Measurements from ENCODE around the gene KCND2.
A peak's percentile ranks its signal among the peaks of the same experiment; 100 is the strongest.

The KCND2 gene

DNA sequence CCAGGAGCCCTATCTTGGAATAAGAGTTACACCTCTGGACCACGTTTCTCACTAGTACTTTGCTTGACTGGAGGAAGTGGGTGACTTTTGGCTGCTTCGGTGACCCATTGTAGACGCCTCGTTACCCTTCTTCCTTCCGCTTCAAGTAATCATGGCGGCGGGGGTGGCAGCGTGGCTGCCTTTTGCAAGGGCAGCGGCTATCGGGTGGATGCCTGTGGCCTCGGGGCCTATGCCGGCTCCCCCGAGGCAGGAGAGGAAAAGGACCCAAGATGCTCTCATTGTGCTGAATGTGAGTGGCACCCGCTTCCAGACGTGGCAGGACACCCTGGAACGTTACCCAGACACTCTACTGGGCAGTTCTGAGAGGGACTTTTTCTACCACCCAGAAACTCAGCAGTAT lies 1.5 kb downstream of the KCND2 start:
- no peak for DNase-seq (ENCODE audit: low read depth in 2 of 2)
- no peak overlapping the region for H3K4me3 ChIP-seq (replicated peaks in 1 of 2; ENCODE audit: low read depth in 2 of 2, low read length in 2 of 2)

DNA sequence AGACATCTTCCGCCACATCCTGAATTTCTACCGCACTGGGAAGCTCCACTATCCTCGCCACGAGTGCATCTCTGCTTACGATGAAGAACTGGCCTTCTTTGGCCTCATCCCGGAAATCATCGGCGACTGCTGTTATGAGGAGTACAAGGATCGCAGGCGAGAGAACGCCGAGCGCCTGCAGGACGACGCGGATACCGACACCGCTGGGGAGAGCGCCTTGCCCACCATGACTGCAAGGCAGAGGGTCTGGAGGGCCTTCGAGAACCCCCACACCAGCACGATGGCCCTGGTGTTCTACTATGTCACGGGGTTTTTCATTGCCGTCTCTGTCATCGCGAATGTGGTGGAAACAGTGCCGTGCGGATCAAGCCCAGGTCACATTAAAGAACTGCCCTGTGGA lies 1.9 kb downstream of the KCND2 start:
- no peak overlapping the region for H3K4me3 ChIP-seq (replicated peaks in 1 of 2; ENCODE audit: low read depth in 2 of 2, low read length in 2 of 2)
- TF ChIP-seq, protein P1, sequence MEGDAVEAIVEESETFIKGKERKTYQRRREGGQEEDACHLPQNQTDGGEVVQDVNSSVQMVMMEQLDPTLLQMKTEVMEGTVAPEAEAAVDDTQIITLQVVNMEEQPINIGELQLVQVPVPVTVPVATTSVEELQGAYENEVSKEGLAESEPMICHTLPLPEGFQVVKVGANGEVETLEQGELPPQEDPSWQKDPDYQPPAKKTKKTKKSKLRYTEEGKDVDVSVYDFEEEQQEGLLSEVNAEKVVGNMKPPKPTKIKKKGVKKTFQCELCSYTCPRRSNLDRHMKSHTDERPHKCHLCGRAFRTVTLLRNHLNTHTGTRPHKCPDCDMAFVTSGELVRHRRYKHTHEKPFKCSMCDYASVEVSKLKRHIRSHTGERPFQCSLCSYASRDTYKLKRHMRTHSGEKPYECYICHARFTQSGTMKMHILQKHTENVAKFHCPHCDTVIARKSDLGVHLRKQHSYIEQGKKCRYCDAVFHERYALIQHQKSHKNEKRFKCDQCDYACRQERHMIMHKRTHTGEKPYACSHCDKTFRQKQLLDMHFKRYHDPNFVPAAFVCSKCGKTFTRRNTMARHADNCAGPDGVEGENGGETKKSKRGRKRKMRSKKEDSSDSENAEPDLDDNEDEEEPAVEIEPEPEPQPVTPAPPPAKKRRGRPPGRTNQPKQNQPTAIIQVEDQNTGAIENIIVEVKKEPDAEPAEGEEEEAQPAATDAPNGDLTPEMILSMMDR (IDR thresholded peaks at IDR 0.05; ENCODE audit: low read depth, low read length), result no peak
- DNase-seq (ENCODE audit: low read depth in 2 of 2), result no peak

More for the DNA sequence above, 1.5 kb downstream of the KCND2 start:
- TF ChIP-seq, protein P1 (IDR thresholded peaks at IDR 0.05; ENCODE audit: low read depth, low read length), result no peak

DNA sequence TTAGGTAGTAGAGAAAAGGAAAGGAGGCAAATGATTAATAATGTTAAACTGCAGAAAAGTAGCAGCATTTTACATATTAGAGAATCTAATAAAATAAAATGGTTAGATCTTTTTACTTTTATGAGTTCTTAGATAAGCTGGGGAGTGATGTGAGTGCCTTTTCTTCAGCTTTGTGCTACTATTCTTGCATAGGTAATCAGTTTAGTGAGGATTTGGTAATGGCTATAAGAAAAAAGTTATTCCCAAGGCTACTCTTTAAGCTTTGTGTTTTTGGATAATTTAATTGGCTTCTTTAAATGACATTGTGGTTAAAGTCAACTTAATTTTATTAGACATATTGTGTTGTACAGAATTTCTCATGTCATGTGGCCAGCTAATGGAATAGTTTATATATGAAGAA lies 3.7 kb downstream of the KCND2 start:
- H3K4me3 ChIP-seq (replicated peaks in 1 of 2; ENCODE audit: low read depth in 2 of 2, low read length in 2 of 2), result no peak overlapping the region
- no peak for DNase-seq (ENCODE audit: low read depth in 2 of 2)
- TF ChIP-seq, protein P1 (IDR thresholded peaks at IDR 0.05; ENCODE audit: low read depth, low read length), result no peak

DNA sequence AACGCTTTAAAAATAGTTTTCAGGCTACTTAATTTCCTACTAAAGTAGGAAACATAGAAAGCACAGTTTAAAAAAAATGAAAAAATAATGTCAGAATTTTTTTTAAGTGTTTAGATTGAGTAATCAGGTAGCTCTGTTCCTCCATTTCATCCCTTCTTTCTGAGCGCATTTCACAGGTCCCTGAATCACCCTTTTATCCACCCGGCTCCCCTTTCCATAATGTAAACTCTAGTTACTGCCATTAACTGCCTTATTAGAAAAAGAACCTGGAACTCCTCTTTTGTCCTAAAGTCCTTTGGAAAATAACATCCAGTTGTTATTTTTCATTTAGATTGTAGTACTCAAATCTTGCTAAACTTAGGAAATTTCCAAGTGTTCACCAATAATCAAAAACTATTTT lies 5.8 kb downstream of the KCND2 start:
- H3K4me3 ChIP-seq (replicated peaks in 1 of 2; ENCODE audit: low read depth in 2 of 2, low read length in 2 of 2), result no peak overlapping the region
- TF ChIP-seq, protein P1 (IDR thresholded peaks at IDR 0.05; ENCODE audit: low read depth, low read length), result no peak
- DNase-seq (ENCODE audit: low read depth in 2 of 2), result no peak

DNA sequence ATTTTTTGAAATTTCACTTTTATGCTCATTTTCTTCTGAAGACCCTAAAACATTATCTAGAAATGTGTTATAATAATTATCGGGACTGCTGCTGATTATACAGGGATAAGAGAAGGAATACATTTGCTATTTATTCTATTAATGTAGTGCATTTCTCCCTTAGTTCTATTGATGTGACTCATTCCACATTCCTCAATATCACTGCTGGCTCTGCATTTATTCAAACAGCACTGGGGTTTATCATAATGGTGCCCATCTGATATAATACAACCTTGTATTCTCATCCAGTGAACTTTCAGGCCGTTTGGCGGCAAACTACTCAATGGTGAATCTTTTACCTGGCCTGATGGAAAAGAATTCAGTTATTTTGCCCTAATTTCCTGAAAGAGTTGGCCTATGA lies 7.8 kb downstream of the KCND2 start:
- peak; percentile 7 to 23 for DNase-seq (ENCODE audit: low read depth in 2 of 2)
- H3K4me3 ChIP-seq (replicated peaks in 1 of 2; ENCODE audit: low read depth in 2 of 2, low read length in 2 of 2), result no peak overlapping the region
- TF ChIP-seq, protein P1 (IDR thresholded peaks at IDR 0.05; ENCODE audit: low read depth, low read length), result no peak

DNA sequence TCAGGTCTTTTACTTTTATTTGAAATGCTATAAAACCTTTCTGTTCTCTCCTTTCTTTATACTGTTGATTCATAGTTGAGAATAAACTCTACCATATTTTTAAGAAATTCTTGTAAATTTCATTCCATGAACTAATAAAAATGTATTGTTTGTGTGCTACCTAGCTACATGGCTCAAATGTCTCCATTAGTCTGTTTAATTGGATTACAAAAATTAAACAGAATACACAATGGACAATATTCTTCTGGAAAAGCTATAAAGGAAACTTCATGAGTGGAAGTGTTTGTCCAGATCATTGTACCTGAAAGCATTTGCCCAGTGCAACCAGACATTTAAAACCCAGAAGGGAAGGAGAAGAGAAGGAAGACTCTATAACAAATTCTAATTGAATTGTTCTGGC lies 20.1 kb downstream of the KCND2 start:
- TF ChIP-seq, protein P1 (IDR thresholded peaks at IDR 0.05; ENCODE audit: low read depth, low read length), result no peak
- no peak overlapping the region for H3K4me3 ChIP-seq (replicated peaks in 1 of 2; ENCODE audit: low read depth in 2 of 2, low read length in 2 of 2)
- no peak for DNase-seq (ENCODE audit: low read depth in 2 of 2)

DNA sequence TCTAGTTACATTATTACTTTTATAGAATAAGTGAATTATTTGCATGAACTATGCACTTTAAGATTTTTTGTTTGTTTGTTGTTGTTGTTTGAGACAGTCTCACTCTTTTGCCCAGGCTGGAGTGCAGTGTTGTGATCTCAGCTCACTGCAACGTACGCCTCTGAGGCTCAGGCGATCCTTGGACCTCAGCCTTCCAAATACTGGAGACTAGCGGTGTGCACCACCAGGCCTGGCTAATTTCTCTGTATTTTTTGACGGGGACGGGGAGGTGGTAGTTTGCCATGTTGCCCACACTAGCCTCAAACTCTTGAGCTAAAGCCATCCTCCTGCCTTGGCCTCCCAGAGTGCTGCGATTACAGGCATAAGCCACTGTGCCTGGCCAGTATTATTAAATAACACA lies 29.2 kb downstream of the KCND2 start:
- TF ChIP-seq, protein P1 (IDR thresholded peaks at IDR 0.05; ENCODE audit: low read depth, low read length), result no peak
- H3K4me3 ChIP-seq (replicated peaks in 1 of 2; ENCODE audit: low read depth in 2 of 2, low read length in 2 of 2), result no peak overlapping the region
- DNase-seq (ENCODE audit: low read depth in 2 of 2), result no peak
